ENCODE data around the gene SMAD6.

- TF ChIP-seq CTCF (IDR thresholded peaks at IDR 0.05) (no peak), EZH2 (IDR thresholded peaks at IDR 0.05; ENCODE audit: borderline replicate concordance, insufficient read depth, low read depth, low read length, poor library complexity, severe bottlenecking) (no peak)
These were observed 22.4 kb upstream of the SMAD6 start for GRCh38 chr15:66679657-66680108.
